ENCODE data around the gene ANKS3. TPM values are rescaled to one million over a fixed set of nuclear protein-coding genes. Genes with fewer than 3 reads are reported as not detected.

The ANKS3 gene
- total and polyA plus RNA-seq, 9 donors: 12.0 to 19.6 (median 16.3) TPM

DNA sequence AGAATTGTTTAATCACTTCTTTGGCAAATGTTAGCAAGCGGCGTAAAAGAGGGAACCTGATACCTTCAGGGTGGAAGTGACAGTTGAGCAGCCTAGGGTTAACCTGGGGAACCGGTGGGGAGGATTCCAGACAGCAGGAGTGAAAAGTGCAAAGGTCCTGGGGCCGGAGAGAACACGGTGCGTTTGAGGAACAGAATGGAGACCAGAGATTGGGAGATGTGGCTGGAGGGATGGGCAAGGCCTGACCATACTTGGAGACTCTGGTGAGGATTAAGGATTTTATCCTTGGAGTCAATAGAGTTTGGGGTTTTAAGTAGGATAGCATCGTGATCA lies 35.2 kb upstream of the ANKS3 start:
- H3K27ac ChIP-seq (ENCODE audit: low read length): no peak overlapping the region
- H3K4me3 ChIP-seq (ENCODE audit: low read length): peak overlapping the region; percentile 64
- no peaks in the 10 kb centered on the region for H3K27me3 ChIP-seq (ENCODE audit: control insufficient read depth, insufficient read depth, low read length)
- no peak for DNase-seq
- peaks cover 10% of the 10 kb centered on the region for H3K36me3 ChIP-seq (ENCODE audit: control insufficient read depth, insufficient read depth, low read length)
- no peaks in the 10 kb centered on the region for H3K9me3 ChIP-seq (replicated peaks; ENCODE audit: control insufficient read depth, low read depth, low read length)
- WGBS (ENCODE audit: insufficient coverage): 55% methylated on average over 7 of the region's 7 CpGs
- peaks cover 29% of the 10 kb centered on the region for H3K4me1 ChIP-seq (ENCODE audit: control insufficient read depth, insufficient read depth, low read length)

DNA sequence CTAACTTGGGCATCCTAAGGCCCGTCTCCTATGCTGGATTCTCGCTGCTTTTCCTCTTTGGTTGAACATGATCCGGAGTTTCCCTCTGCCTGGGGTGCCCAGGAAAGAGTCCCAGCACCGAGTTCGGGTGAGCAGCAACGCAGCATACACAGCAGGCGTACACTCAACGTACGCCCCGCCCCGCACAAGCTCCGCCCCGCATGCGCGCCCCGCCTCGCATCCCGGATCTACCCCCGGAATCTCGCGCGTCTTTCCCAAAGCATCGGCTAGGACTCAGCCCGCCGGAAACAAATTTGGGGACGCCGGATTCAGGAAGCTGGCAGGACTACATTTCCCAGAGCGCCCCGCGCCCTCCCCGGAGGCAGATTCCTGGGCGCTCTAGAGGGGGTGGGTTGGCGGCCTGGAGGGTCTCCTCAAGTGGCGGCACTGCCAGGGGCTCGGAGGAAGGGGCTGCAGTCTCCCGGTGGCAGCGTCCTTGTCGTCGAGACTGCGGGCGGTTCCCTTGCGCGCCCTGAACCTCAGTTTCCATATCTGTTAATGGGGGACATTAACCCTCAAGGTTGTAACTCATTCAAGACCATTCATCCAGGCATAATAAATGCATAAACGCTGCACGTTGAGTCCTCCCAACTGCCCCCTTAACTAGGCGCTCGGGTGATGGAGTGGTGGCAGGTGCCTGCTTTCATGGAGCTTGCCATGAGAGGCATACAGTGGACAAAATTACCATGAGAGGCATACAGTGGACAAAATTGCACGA lies 34.7 kb upstream of the ANKS3 start:
- H3K27ac ChIP-seq (ENCODE audit: low read length): peak overlapping the region; percentile 95
- WGBS (ENCODE audit: insufficient coverage): 3% methylated on average over 44 of the region's 48 CpGs

DNA sequence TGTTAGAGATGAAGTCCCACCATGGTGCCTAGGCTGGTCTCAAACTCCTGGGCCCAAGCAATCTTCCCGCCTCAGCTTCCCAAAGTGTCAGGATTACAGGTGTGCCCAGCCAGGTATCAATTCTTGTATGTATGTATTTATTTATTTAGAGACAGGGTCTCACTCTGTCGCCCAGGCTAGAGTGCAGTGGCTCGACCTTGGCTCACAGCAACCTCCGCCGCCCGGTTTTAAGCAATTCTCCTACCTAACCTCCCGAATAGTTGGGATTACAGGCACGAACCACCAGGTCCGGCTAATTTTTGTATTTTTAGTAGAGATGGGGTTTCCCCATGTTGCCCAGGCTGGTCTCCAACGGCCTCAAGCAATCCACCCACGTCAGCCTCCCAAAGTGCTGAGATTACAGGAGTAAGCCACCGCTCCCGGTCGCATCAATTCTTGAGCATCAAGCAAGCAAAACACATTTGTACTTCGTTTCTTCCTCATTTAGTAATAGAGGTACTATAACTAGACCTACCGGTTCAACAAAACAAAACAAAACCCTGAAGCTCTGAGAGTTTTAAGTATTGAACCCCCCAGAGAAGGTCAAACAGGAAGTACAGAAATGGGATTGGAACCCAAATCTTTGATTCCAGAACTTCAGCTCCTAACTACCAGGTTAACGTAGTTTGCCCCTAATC lies 33.9 kb upstream of the ANKS3 start:
- Histone ChIP-seq H3K9me3 (replicated peaks; ENCODE audit: control insufficient read depth, low read depth, low read length) (no peaks in the 10 kb centered on the region), H3K36me3 (ENCODE audit: control insufficient read depth, insufficient read depth, low read length) (peaks cover 22% of the 10 kb centered on the region), H3K4me3 (ENCODE audit: low read length) (peak overlapping the region; percentile 64), H3K27ac (ENCODE audit: low read length) (peak overlapping the region; percentile 95), H3K27me3 (ENCODE audit: control insufficient read depth, insufficient read depth, low read length) (no peaks in the 10 kb centered on the region), H3K4me1 (ENCODE audit: control insufficient read depth, insufficient read depth, low read length) (peaks cover 29% of the 10 kb centered on the region)
- DNase-seq: no peak
- 23% methylated on average over 1 of the region's 17 CpGs for WGBS (ENCODE audit: insufficient coverage)

More for the DNA sequence above, 34.7 kb upstream of the ANKS3 start:
- peaks cover 29% of the 10 kb centered on the region for H3K4me1 ChIP-seq (ENCODE audit: control insufficient read depth, insufficient read depth, low read length)
- H3K27me3 ChIP-seq (ENCODE audit: control insufficient read depth, insufficient read depth, low read length): no peaks in the 10 kb centered on the region
- peak; percentile 99 for DNase-seq
- peak overlapping the region; percentile 64 for H3K4me3 ChIP-seq (ENCODE audit: low read length)
- no peaks in the 10 kb centered on the region for H3K9me3 ChIP-seq (replicated peaks; ENCODE audit: control insufficient read depth, low read depth, low read length)
- H3K36me3 ChIP-seq (ENCODE audit: control insufficient read depth, insufficient read depth, low read length): peaks cover 16% of the 10 kb centered on the region

DNA sequence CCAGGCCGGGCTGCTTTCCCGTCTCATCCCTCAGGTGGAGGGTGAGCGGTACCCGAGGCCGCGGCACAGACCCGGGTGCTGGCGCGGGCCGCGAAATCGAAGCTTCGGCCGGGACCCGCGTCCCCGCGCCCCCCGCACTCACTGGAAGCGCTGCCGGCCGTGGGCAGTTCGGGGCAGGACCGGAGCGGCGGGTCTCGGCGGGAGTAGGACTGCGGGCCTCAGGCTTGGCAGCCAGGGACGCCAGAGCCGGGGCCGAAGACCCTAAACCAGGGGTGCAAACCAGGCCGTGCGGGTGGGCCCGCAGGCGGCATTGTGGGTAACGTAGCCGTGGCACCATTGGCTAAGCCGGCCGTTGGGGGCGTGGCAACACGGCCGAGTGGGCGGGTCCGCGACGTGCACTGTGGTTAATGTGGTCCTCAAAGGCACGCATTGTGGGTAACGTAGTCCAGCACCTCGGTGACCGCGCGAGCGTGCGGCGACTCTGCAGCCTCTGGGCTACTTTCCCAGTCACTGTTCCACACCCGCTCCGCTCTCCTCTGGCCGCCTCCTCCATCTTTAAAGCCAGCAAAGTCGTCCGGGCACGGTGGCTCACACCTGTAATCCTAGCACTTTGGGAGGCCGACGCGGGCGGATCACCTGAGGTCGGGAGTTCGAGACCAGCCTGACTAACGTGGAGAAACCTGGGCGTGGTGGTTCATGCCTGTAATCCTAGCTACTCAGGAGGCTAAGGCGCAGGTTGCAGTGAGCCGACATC lies 33.0 kb upstream of the ANKS3 start, which contains the start of gene ZNF500:
TSS of gene ZNF500 (minus strand) at position 288 of the 754 bp plus-strand sequence. CDS start 1,184 bp downstream, outside the sequence.
- 3% methylated on average over 66 of the region's 72 CpGs for WGBS (ENCODE audit: insufficient coverage)
- DNase-seq: peak; percentile 99
- H3K27me3 ChIP-seq (ENCODE audit: control insufficient read depth, insufficient read depth, low read length): no peaks in the 10 kb centered on the region
- H3K36me3 ChIP-seq (ENCODE audit: control insufficient read depth, insufficient read depth, low read length): peaks cover 31% of the 10 kb centered on the region
- H3K27ac ChIP-seq (ENCODE audit: low read length): peak within 1 kb of the TSS; percentile 95
- H3K4me1 ChIP-seq (ENCODE audit: control insufficient read depth, insufficient read depth, low read length): peaks cover 29% of the 10 kb centered on the region
- H3K9me3 ChIP-seq (replicated peaks; ENCODE audit: control insufficient read depth, low read depth, low read length): no peaks in the 10 kb centered on the region
- H3K4me3 ChIP-seq (ENCODE audit: low read length): peak within 1 kb of the TSS; percentile 86

DNA sequence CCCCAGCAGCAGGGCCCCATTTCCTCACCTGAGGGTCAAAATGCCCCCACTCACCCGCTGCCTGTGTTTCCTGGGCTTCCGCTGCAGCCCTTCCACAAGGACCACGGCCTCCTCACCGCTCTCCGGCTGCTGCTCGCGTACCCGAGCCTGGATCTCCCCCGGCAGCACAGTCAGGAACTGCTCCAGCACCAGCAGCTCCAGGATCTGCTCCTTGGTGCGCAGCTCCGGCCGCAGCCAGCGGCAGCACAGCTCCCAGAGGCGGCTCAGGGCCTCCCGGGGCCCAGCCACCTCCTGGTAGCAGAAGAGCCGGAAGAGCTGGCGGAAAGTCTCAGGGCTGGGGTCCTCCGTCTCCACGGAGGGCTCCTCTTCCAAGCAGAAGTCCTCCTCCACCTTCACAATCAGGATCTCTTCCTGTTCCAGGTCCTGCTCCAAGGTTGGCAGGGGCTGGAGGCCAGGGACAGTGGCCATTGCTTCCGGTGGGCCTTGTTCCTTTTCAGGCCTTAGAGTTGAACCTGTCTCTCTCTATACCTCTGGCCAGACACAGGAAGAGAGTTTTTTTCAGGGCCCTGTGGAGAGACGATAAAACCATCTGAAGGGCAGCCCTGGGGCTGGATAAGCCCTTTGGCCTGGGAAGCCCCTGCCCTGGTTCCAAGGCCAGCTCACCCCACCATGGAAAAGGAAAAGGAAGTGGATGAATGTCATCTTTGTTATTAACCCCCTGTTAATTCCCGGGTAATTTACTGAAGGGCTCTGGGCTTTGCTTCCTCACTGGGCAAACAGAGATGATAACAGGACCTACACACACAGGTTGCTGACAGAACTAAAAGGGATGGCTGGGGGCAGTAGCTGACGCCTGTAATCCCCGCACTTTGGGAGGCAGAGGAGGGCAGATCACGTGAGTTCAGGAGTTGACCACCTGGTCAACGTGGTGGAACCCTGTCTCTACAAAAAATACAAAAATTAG lies 31.7 kb upstream of the ANKS3 start:
- 85% methylated on average over 21 of the region's 26 CpGs for WGBS (ENCODE audit: insufficient coverage)
- Histone ChIP-seq H3K9me3 (replicated peaks; ENCODE audit: control insufficient read depth, low read depth, low read length) (no peaks in the 10 kb centered on the region), H3K27me3 (ENCODE audit: control insufficient read depth, insufficient read depth, low read length) (no peaks in the 10 kb centered on the region), H3K4me1 (ENCODE audit: control insufficient read depth, insufficient read depth, low read length) (peaks cover 29% of the 10 kb centered on the region), H3K27ac (ENCODE audit: low read length) (no peak overlapping the region), H3K4me3 (ENCODE audit: low read length) (peak overlapping the region; percentile 86), H3K36me3 (ENCODE audit: control insufficient read depth, insufficient read depth, low read length) (peaks cover 38% of the 10 kb centered on the region)
- DNase-seq: no peak

DNA sequence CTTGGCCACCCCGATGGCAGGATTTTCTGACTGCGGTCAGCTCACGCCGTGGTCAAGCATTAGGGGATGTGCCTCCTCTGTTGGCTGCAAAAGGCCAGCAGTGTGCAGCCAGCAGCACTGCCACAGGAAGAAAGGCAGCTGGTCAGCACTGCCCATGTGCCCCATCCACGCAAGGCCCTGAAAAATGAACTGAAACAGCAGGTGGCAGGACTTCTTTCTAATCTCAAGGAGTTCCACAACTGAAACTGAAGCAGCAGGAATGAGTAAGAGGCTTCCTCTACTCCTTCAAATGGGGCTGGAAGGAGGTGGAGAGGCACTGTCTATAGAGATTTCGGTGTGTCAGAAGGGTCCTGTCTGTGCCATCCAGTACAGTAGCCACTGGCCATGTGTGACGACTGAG lies 29.7 kb upstream of the ANKS3 start:
- H3K36me3 ChIP-seq (ENCODE audit: control insufficient read depth, insufficient read depth, low read length): peaks cover 57% of the 10 kb centered on the region

DNA sequence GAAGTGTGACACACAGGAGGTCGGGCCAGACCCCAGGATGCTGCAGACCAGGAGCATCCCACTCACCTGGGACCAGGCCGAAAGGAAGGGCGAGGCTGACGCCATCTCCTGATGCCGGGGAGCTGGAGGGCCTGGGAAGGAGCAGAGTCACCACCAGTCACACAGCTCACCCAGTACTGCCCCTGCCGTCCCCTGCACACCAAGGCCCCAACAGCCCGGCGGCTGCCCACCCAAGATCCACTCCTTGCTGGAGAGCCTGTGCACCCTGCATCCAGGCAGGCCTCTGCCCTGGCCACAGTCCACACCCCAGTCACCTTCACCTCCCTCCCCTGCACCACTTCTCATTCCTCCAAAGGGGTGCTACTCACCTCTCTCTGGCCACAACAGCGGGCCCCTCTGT lies 28.1 kb upstream of the ANKS3 start:
- Histone ChIP-seq H3K4me3 (ENCODE audit: low read length) (no peak overlapping the region), H3K27me3 (ENCODE audit: control insufficient read depth, insufficient read depth, low read length) (no peaks in the 10 kb centered on the region), H3K36me3 (ENCODE audit: control insufficient read depth, insufficient read depth, low read length) (peaks cover 66% of the 10 kb centered on the region), H3K27ac (ENCODE audit: low read length) (no peak overlapping the region), H3K9me3 (replicated peaks; ENCODE audit: control insufficient read depth, low read depth, low read length) (no peaks in the 10 kb centered on the region), H3K4me1 (ENCODE audit: control insufficient read depth, insufficient read depth, low read length) (peaks cover 12% of the 10 kb centered on the region)
- no peak for DNase-seq
- 98% methylated on average over 6 of the region's 9 CpGs for WGBS (ENCODE audit: insufficient coverage)

More for the DNA sequence above, 29.7 kb upstream of the ANKS3 start:
- Histone ChIP-seq H3K27me3 (ENCODE audit: control insufficient read depth, insufficient read depth, low read length) (no peaks in the 10 kb centered on the region), H3K4me3 (ENCODE audit: low read length) (no peak overlapping the region), H3K9me3 (replicated peaks; ENCODE audit: control insufficient read depth, low read depth, low read length) (no peaks in the 10 kb centered on the region), H3K27ac (ENCODE audit: low read length) (no peak overlapping the region), H3K4me1 (ENCODE audit: control insufficient read depth, insufficient read depth, low read length) (peaks cover 23% of the 10 kb centered on the region)
- 97% methylated on average over 6 of the region's 7 CpGs for WGBS (ENCODE audit: insufficient coverage)
- no peak for DNase-seq

DNA sequence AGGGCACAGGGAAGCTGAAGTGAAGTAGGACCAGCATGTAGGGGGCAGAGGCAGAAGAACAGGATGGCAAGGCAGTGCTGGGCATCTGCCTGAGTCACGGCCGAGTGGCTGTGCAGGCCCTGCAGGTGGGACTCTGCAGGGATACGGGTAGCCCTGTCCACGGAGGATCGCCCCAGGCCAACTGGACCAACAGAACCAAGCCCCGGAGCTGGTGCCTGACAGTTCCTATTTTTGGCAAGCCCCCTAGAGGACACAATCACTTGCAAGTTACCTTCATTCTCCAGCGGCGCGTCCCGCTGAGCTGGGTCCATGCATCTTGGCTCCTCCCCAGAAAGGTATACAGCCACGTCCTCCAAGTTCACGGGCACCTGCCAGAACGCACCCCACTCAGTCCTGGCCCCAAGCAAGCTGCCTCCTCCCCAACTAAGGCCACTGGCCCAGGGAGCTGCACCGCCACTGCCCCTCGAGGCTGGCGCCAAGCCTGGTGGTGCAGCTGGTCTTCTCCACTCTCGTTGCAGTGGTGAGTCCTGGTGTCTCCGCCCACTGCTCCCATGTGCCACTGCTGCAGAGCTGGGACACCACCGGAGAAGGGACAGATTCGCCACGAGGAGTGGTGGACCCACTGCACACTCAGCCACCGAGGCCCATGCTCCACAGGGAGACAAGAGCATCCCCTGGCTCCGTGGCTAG lies 26.3 kb upstream of the ANKS3 start:
- WGBS (ENCODE audit: insufficient coverage): 90% methylated on average over 23 of the region's 23 CpGs
- Histone ChIP-seq H3K4me1 (ENCODE audit: control insufficient read depth, insufficient read depth, low read length) (peaks cover 1% of the 10 kb centered on the region), H3K27ac (ENCODE audit: low read length) (no peak overlapping the region), H3K36me3 (ENCODE audit: control insufficient read depth, insufficient read depth, low read length) (peaks cover 79% of the 10 kb centered on the region), H3K4me3 (ENCODE audit: low read length) (no peak overlapping the region), H3K9me3 (replicated peaks; ENCODE audit: control insufficient read depth, low read depth, low read length) (no peaks in the 10 kb centered on the region), H3K27me3 (ENCODE audit: control insufficient read depth, insufficient read depth, low read length) (no peaks in the 10 kb centered on the region)
- no peak for DNase-seq

DNA sequence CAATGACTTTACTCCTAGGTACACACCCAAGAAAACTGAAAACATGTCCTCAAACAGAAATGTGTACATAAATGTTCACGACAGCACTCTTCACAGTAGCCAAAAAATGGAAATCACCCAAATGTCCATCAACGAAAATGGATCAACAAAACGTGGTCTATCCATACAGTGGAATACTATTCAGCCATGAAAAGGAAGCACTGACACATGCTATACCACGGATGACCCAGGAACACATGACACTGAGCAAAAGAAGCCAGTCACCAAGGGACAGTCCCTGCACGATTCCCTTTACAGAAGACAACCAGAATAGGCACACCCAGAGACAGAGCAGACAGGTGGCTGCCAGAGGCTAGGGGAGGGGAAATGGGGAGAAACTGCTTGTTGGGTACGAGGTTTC lies 21.6 kb upstream of the ANKS3 start:
- H3K4me3 ChIP-seq (ENCODE audit: low read length): no peak overlapping the region
- DNase-seq: no peak
- no peaks in the 10 kb centered on the region for H3K9me3 ChIP-seq (replicated peaks; ENCODE audit: control insufficient read depth, low read depth, low read length)
- H3K27me3 ChIP-seq (ENCODE audit: control insufficient read depth, insufficient read depth, low read length): no peaks in the 10 kb centered on the region
- no peak overlapping the region for H3K27ac ChIP-seq (ENCODE audit: low read length)
- H3K4me1 ChIP-seq (ENCODE audit: control insufficient read depth, insufficient read depth, low read length): no peaks in the 10 kb centered on the region
- WGBS (ENCODE audit: insufficient coverage): 95% methylated on average over 3 of the region's 6 CpGs
- H3K36me3 ChIP-seq (ENCODE audit: control insufficient read depth, insufficient read depth, low read length): peaks cover 85% of the 10 kb centered on the region
